Activated T-cell treated with anti-CD3 and anti-CD28 coated beads, Interleukin-2, amount 50 U/mL, for 24 hours (primary cell): ENCODE results near the gene AKR1C4.
"Not testable (repeated sequence)": the region's sequence is repeated elsewhere in the genome, so short reads cannot be mapped to it uniquely, and the experiment has no call there.

ENCODE experiments used
- DNase-seq: peaks from one replicate; pipeline ENCODE4 v3.0.0-alpha.2; 2020
- H3K27ac Mint-ChIP-seq: 2 replicates; pipeline ENCODE4 v1.8.0; 2020; ENCODE audit warnings: mild to moderate bottlenecking, mixed read lengths
- H3K27me3 Mint-ChIP-seq: 2 replicates; pipeline ENCODE4 v1.8.0; 2020; ENCODE audit warnings: mixed read lengths
- H3K36me3 Mint-ChIP-seq: 2 replicates; pipeline ENCODE4 v1.8.0; 2020; ENCODE audit warnings: low read depth, mixed read lengths
- H3K4me1 Mint-ChIP-seq: 2 replicates; pipeline ENCODE4 v1.8.0; 2020; ENCODE audit warnings: low read depth, mixed read lengths
- H3K4me3 Mint-ChIP-seq: 2 replicates; pipeline ENCODE4 v1.8.0; 2020; ENCODE audit warnings: mild to moderate bottlenecking, moderate library complexity, mixed read lengths
- H3K9me3 Mint-ChIP-seq: 2 replicates; pipeline ENCODE4 v1.8.0; 2020; ENCODE audit warnings: mixed read lengths

Gene AKR1C4

DNA sequence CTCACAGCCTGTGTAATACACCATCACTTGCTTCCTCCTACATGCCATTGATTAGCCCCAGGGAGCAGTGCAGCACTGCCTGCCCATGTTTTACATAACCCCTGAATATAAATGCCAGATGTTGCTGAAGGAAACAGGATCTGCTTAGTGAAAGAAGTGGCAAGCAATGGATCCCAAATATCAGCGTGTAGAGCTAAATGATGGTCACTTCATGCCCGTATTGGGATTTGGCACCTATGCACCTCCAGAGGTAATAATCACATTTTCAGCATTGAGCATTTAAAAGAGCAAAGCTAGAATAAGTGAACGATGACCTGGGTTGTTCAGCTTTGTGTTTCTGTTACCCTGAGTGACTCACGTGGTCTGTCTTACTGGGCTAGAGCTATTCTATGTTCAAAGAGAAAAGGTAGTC is at the start of gene AKR1C4:
TSS of gene AKR1C4 (plus strand) at position 136 of the 412 bp plus-strand sequence. CDS start at position 167, 31 bp downstream.
- Mint-ChIP-seq H3K27ac (no peak within 1 kb of the TSS), H3K4me1 (no peaks in the 10 kb centered on the region), H3K36me3 (no peaks in the 10 kb centered on the region), H3K9me3 (no peaks in the 10 kb centered on the region), H3K27me3 (no peaks in the 10 kb centered on the region), H3K4me3 (no peak within 1 kb of the TSS)
- no peak for DNase-seq

DNA sequence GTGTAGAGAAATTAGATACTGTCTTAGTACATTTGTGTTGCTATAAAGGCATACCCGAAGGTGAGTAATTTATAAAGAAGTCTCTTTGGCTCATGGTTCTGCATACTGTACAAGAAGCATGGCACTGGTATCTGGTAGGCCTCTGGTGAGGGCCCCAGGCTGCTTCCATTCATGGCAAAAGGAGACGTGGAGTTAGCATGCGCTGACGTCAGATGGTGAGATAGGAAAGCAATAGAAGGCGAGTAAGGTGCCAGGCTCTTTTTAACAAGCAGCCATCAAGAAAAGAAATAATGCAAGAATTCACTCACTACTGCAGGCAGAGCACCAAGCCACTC is 49.8 kb upstream of the AKR1C4 start:
- peaks cover 5% of the 10 kb centered on the region for H3K9me3 Mint-ChIP-seq
- no peaks in the 10 kb centered on the region for H3K36me3 Mint-ChIP-seq
- no peaks in the 10 kb centered on the region for H3K27me3 Mint-ChIP-seq
- no peak overlapping the region for H3K27ac Mint-ChIP-seq
- no peak for DNase-seq
- no peak overlapping the region for H3K4me3 Mint-ChIP-seq
- no peaks in the 10 kb centered on the region for H3K4me1 Mint-ChIP-seq

GRCh38 chr10:5147255-5147980 is 49.2 kb upstream of the AKR1C4 start:
- Mint-ChIP-seq H3K27ac (no peak overlapping the region), H3K36me3 (no peaks in the 10 kb centered on the region), H3K27me3 (no peaks in the 10 kb centered on the region), H3K4me3 (no peak overlapping the region), H3K9me3 (peaks cover 5% of the 10 kb centered on the region), H3K4me1 (no peaks in the 10 kb centered on the region)
- DNase-seq, result no peak

GRCh38 chr10:5147981-5148677 is 48.5 kb upstream of the AKR1C4 start:
- H3K4me1 Mint-ChIP-seq, result no peaks in the 10 kb centered on the region
- no peaks in the 10 kb centered on the region for H3K27me3 Mint-ChIP-seq
- H3K27ac Mint-ChIP-seq, result no peak overlapping the region

DNA sequence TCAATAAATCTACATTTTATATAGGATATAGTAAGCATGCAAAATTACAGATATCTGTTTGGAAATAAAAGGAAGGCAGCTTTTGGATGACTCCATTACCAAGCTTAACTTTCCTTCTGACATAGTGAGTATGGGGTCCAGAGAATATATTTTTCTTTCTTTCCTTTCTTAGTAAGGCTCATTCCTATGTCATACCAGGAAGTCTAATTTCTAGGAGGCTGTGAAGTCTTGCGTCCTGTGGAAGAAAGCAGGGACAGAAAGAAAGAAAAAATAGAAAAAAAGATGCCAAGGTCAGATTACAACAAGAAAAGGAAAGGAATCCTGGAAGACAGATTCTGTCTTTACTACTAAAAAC is 48.0 kb upstream of the AKR1C4 start:
- peaks cover 5% of the 10 kb centered on the region for H3K9me3 Mint-ChIP-seq
- no peaks in the 10 kb centered on the region for H3K27me3 Mint-ChIP-seq
- no peaks in the 10 kb centered on the region for H3K36me3 Mint-ChIP-seq
- no peak overlapping the region for H3K27ac Mint-ChIP-seq
- no peak for DNase-seq
- H3K4me1 Mint-ChIP-seq, result no peaks in the 10 kb centered on the region
- no peak overlapping the region for H3K4me3 Mint-ChIP-seq

More at GRCh38 chr10:5147981-5148677, 48.5 kb upstream of the AKR1C4 start:
- DNase-seq, result no peak
- H3K4me3 Mint-ChIP-seq, result no peak overlapping the region
- H3K36me3 Mint-ChIP-seq, result no peaks in the 10 kb centered on the region
- H3K9me3 Mint-ChIP-seq, result peaks cover 5% of the 10 kb centered on the region

- Mint-ChIP-seq H3K4me1 (no peaks in the 10 kb centered on the region), H3K27me3 (no peaks in the 10 kb centered on the region), H3K4me3 (no peak overlapping the region), H3K9me3 (peaks cover 5% of the 10 kb centered on the region), H3K27ac (no peak overlapping the region), H3K36me3 (no peaks in the 10 kb centered on the region)
- no peak for DNase-seq
Measured at GRCh38 chr10:5151076-5151475, 45.6 kb upstream of the AKR1C4 start.

DNA sequence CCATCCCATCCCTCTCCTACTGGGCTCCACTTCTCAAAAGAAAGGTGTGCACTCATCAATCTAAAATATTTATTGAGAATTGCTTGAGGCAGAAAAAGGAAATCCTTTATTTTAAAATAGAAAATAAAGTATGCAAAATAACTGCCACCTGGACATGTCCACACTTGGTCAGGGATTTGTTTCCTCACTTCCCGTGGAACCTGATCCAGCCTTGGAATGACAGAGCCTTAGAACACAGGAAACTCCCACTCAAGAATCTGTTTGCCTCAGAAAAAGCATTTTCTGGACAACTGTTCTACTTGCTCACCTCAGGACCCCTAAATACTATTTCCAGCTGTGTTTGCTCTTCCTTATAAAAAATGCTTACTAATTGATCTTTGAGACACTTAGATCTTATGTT is 40.7 kb upstream of the AKR1C4 start:
- Mint-ChIP-seq H3K4me1 (no peaks in the 10 kb centered on the region), H3K4me3 (no peak overlapping the region), H3K36me3 (no peaks in the 10 kb centered on the region), H3K27me3 (no peaks in the 10 kb centered on the region), H3K9me3 (peaks cover 2% of the 10 kb centered on the region), H3K27ac (no peak overlapping the region)
- no peak for DNase-seq

DNA sequence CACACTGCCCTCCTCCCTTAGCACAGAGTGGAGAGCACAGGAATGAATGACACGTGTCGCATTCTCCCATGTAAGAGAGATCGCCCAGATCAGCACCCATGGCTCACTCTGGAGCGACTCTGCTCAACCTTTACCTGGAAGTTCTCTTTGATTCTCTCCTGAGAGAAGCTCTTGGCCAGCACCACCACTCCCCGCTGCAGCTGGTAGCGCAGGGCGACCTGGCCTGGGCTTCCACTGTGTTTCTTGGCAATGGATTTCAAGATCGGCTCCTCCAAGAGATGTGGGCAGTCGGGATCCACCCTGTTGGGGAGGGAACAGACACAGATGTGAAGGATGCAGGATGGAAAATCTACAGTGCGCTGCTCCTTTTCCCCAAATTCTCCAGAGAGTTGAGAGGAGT is 39.1 kb upstream of the AKR1C4 start:
- no peaks in the 10 kb centered on the region for H3K4me1 Mint-ChIP-seq
- H3K36me3 Mint-ChIP-seq, result no peaks in the 10 kb centered on the region
- peaks cover 2% of the 10 kb centered on the region for H3K9me3 Mint-ChIP-seq
- H3K27me3 Mint-ChIP-seq, result peaks cover 9% of the 10 kb centered on the region
- H3K27ac Mint-ChIP-seq, result no peak overlapping the region
- DNase-seq, result no peak
- no peak overlapping the region for H3K4me3 Mint-ChIP-seq

DNA sequence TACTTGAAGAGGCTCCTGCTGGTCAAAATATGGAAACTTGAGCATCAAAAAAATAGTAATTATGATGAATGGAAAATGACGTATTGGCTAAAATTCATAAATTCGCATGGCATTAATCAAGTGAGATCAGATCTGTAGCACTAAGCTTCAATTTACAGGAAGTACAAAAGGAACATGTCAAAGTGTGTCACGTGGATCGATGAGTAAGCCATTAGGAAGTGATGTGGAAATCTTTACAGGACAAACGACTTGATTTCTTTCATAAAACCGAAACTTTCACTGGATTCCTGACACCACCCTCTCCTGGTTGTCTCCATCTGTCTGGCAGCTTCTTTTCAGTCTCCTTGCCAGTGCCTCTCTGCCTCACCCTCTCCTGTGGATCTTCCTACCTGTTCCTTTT is 37.5 kb upstream of the AKR1C4 start:
- Mint-ChIP-seq H3K27me3 (peaks cover 13% of the 10 kb centered on the region), H3K9me3 (peaks cover 17% of the 10 kb centered on the region), H3K4me3 (no peak overlapping the region), H3K4me1 (no peaks in the 10 kb centered on the region), H3K27ac (no peak overlapping the region), H3K36me3 (no peaks in the 10 kb centered on the region)
- DNase-seq, result no peak

GRCh38 chr10:5163487-5163886 is 33.1 kb upstream of the AKR1C4 start:
- Mint-ChIP-seq H3K27me3 (peaks cover 13% of the 10 kb centered on the region), H3K4me3 (no peak overlapping the region), H3K27ac (no peak overlapping the region), H3K9me3 (peaks cover 50% of the 10 kb centered on the region), H3K4me1 (peaks cover 3% of the 10 kb centered on the region), H3K36me3 (peaks cover 8% of the 10 kb centered on the region)
- no peak for DNase-seq

GRCh38 chr10:5165738-5166137 is 30.9 kb upstream of the AKR1C4 start:
- peaks cover 10% of the 10 kb centered on the region for H3K4me1 Mint-ChIP-seq
- DNase-seq, result no peak
- H3K9me3 Mint-ChIP-seq, result peaks cover 50% of the 10 kb centered on the region
- peaks cover 13% of the 10 kb centered on the region for H3K27me3 Mint-ChIP-seq
- no peak overlapping the region for H3K27ac Mint-ChIP-seq
- peaks cover 8% of the 10 kb centered on the region for H3K36me3 Mint-ChIP-seq
- H3K4me3 Mint-ChIP-seq, result no peak overlapping the region

DNA sequence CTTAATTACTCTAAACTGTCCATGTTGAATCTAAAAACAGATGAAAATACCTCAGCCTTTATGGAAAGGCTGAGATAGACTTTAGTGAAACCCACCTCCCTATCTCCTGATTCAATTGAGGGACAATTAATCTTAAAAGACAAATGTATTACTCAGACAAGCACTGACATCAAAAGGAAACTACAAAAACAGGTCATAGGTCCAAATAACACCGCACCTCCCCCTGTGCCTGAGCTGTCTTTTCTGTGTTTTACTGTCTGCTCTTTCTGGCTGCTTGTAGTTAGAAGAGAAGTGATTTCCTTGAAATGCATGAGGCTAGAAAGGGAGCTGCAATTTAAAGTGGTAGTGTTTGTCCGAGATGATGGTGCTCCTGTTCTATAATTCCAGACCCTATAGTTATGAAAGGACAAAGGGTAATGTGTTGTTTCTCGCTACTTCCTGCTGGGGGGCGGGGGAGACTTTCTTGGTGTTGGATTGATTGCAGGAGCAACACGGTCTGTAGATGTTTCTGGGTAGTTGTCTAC is 27.7 kb upstream of the AKR1C4 start:
- no peak for DNase-seq
- H3K4me3 Mint-ChIP-seq, result no peak overlapping the region
- peaks cover 8% of the 10 kb centered on the region for H3K36me3 Mint-ChIP-seq
- peak overlapping the region; percentile 69 for H3K27ac Mint-ChIP-seq
- H3K4me1 Mint-ChIP-seq, result peaks cover 10% of the 10 kb centered on the region
- H3K27me3 Mint-ChIP-seq, result no peaks in the 10 kb centered on the region
- H3K9me3 Mint-ChIP-seq, result peaks cover 35% of the 10 kb centered on the region

- not testable (repeated sequence) for H3K9me3 Mint-ChIP-seq, H3K4me3 Mint-ChIP-seq, DNase-seq, H3K27ac Mint-ChIP-seq, H3K4me1 Mint-ChIP-seq, H3K27me3 Mint-ChIP-seq, H3K36me3 Mint-ChIP-seq
Measured at GRCh38 chr10:5175581-5175980, 21.1 kb upstream of the AKR1C4 start.

DNA sequence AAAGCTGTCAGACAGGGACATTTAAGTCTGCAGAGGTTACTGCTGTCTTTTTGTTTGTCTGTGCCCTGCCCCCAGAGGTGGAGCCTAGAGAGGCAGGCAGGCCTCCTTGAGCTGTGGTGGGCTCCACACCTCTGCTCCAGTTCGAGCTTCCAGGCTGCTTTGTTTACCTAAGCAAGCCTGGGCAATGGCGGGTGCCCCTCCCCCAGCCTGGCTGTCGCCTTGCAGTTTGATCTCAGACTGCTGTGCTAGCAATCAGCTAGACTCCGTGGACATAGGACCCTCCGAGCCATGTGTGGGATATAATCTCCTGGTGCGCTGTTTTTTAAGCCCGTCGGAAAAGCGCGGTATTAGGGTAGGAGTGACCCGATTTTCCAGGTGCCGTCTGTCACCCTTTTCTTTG is 16.1 kb upstream of the AKR1C4 start:
- H3K4me1 Mint-ChIP-seq, H3K27me3 Mint-ChIP-seq, H3K27ac Mint-ChIP-seq, DNase-seq, H3K9me3 Mint-ChIP-seq, H3K36me3 Mint-ChIP-seq, H3K4me3 Mint-ChIP-seq: not testable (repeated sequence)

GRCh38 chr10:5183923-5184322 is 12.7 kb upstream of the AKR1C4 start:
- Mint-ChIP-seq H3K27me3 (no peaks in the 10 kb centered on the region), H3K4me1 (no peaks in the 10 kb centered on the region), H3K9me3 (no peaks in the 10 kb centered on the region), H3K4me3 (no peak overlapping the region), H3K27ac (no peak overlapping the region), H3K36me3 (no peaks in the 10 kb centered on the region)
- DNase-seq, result no peak
